Lung (tissue), 12 donors: ENCODE measurements around the gene TMEM109. TPM values are rescaled to one million over a fixed set of nuclear protein-coding genes. Genes with fewer than 3 reads are reported as not detected.

Experiments used
- ATAC-seq: fragments of 200-7000 bp; cut with Tn5 transposase; one replicate; pipeline ENCODE4 v1.9.1; 2020; ENCODE audit warnings: moderate number of reproducible peaks; ENCODE audit not compliant: insufficient read depth, low FRiP score
- DNase-seq, 3 donors: peaks; one replicate each; pipeline ENCODE4 v3.0.0-alpha.2; 2013 to 2017
- H3K27ac ChIP-seq, 2 donors: one replicate each; pipeline ENCODE4 v1.5.1; 2013; ENCODE audit warnings: mild to moderate bottlenecking in 2 of 2, moderate library complexity in 2 of 2, control low read depth in 1 of 2, inconsistent platforms in 1 of 2, low read depth in 1 of 2, low read length in 1 of 2
- H3K27me3 ChIP-seq, 3 donors: one replicate each; pipeline ENCODE4 v1.5.1; 2013; ENCODE audit warnings: low read length in 2 of 3; ENCODE audit not compliant: control insufficient read depth in 3 of 3, insufficient read depth in 3 of 3
- H3K36me3 ChIP-seq, 4 donors: one replicate each; pipeline ENCODE4 v1.5.1; 2013; ENCODE audit warnings: low read length in 4 of 4, mild to moderate bottlenecking in 1 of 4, moderate library complexity in 1 of 4; ENCODE audit not compliant: control insufficient read depth in 4 of 4, insufficient read depth in 4 of 4
- H3K4me1 ChIP-seq, 5 donors: one replicate each; pipeline ENCODE4 v1.5.1; 2013; ENCODE audit warnings: low read length in 5 of 5, mild to moderate bottlenecking in 2 of 5, moderate library complexity in 1 of 5; ENCODE audit not compliant: control insufficient read depth in 5 of 5, insufficient read depth in 5 of 5
- H3K4me3 ChIP-seq: one replicate; pipeline ENCODE4 v1.5.1; 2013; ENCODE audit warnings: mild to moderate bottlenecking, control low read depth, moderate library complexity
- H3K9ac ChIP-seq, 2 donors: one replicate each; pipeline ENCODE4 v1.5.1; 2013; ENCODE audit warnings: low read length in 2 of 2, control low read depth in 1 of 2; ENCODE audit not compliant: insufficient read depth in 1 of 2
- H3K9me3 ChIP-seq, 4 donors: one replicate each; pipeline ENCODE4 v1.5.1; 2013; ENCODE audit warnings: low read length in 3 of 4, mild to moderate bottlenecking in 1 of 4, moderate library complexity in 1 of 4; ENCODE audit not compliant: control insufficient read depth in 4 of 4, insufficient read depth in 3 of 4
- CTCF ChIP-seq: IDR thresholded peaks from 2 replicates; pipeline ENCODE4 v1.5.1; 2012; ENCODE audit warnings: mild to moderate bottlenecking; ENCODE audit errors: control extremely low read depth, extremely low read depth
- WGBS, 2 donors: extraction: QIAGEN DNeasy Blood & Tissue Kit; methylation state at CpG; one replicate each; pipeline ENCODE4 v1.1.7; 2013; 5-methylcytosine and 5-hydroxymethylcytosine counted together
- polyA plus RNA-seq, 2 donors: library from polyadenylated mRNA; stranded (reverse); fragments of 200-250 nt; gene quantifications; one replicate each; pipeline ENCODE4 v1.2.1, GENCODE V29; 2013
- total RNA-seq, 2 donors: library from RNA; depleted of rRNA in 1 of 2; stranded (reverse); fragments of >200 nt in 1 of 2; gene quantifications; one replicate each; pipeline ENCODE4 v1.2.1, GENCODE V29; 2014 to 2021
- donor health status: control.
- donor health status: control.
- donor health status: Bipolar disorder and iron deficiency.
- donor health status: healthy.
- donor health status: DM: yes; HTN: yes; CAD: no.

Gene TMEM109
- total and polyA plus RNA-seq, 4 donors = 69.2 to 128 (median 99.3) TPM

- Histone ChIP-seq H3K27ac (no peak overlapping the region), H3K36me3 (peaks cover 0 to 11% (median 9%) of the 10 kb centered on the region in 4 donors), H3K9ac (no peak overlapping the region), H3K9me3 (no peaks in the 10 kb centered on the region), H3K4me1 (peaks cover 0 to 8% (median 0%) of the 10 kb centered on the region in 5 donors), H3K4me3 (no peak overlapping the region), H3K27me3 (no peaks in the 10 kb centered on the region)
- no peak for TF ChIP-seq CTCF
- DNase-seq (no peak), ATAC-seq (no peak)
- whole genome bisulfite sequencing, 2 donors = 78 to 83% methylated on average over 5 of the region's 5 CpGs
Measured at GRCh38 chr11:60932605-60933356, 18.8 kb downstream of the TMEM109 start.

- Histone ChIP-seq H3K27ac (no peak overlapping the region), H3K9me3 (no peaks in the 10 kb centered on the region), H3K36me3 (peaks cover 0 to 11% (median 9%) of the 10 kb centered on the region in 4 donors), H3K9ac (no peak overlapping the region), H3K27me3 (no peaks in the 10 kb centered on the region), H3K4me3 (no peak overlapping the region), H3K4me1 (peaks cover 0 to 12% (median 0%) of the 10 kb centered on the region in 5 donors)
- WGBS, 2 donors = 94 to 97% methylated on average over 37 of the region's 37 CpGs
- ATAC-seq = no peak
- no peak for TF ChIP-seq CTCF
- no peak for DNase-seq
Measured at GRCh38 chr11:60933416-60934123, 19.6 kb downstream of the TMEM109 start.

- Histone ChIP-seq H3K27me3 (no peaks in the 10 kb centered on the region), H3K36me3 (peaks cover 0 to 13% (median 9%) of the 10 kb centered on the region in 4 donors)
Measured at GRCh38 chr11:60934124-60934789, 20.3 kb downstream of the TMEM109 start.

More at GRCh38 chr11:60934124-60934789, 20.3 kb downstream of the TMEM109 start:
- WGBS, 2 donors = 95 to 96% methylated on average over 49 to 57 of the region's 57 CpGs
- no peak overlapping the region for H3K4me3 ChIP-seq
- H3K4me1 ChIP-seq = peaks cover 0 to 14% (median 0%) of the 10 kb centered on the region in 5 donors
- H3K9ac ChIP-seq = no peak overlapping the region
- TF ChIP-seq CTCF = no peak
- H3K9me3 ChIP-seq = no peaks in the 10 kb centered on the region
- ATAC-seq (no peak), DNase-seq (no peak)
- no peak overlapping the region for H3K27ac ChIP-seq
